ENCODE results near the gene FUT9.

Gene FUT9

DNA sequence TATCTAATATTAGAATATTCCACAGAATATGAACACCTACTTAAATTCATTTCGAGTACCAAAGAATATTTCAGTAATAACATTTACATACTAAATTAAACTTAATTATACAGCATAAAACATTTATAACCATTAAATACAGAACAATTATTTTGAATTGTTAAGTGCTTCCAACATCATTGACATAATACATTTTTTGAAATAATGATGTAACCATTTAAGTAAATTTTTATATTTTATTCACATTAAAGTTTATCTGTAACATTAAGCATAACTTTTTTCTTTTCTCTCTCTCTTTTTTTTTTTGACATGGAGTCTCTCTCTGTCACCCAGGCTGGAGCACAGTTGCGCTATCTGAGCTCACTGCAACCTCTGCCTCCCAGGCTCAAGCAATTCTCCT lies 44.5 kb downstream of the FUT9 start:
- Histone ChIP-seq H3K79me2 (no peaks in the 10 kb centered on the region), H3K9ac (no peak overlapping the region), H3K4me3 (ENCODE audit: low read depth, low read length) (no peak overlapping the region), H3K36me3 (ENCODE audit: control insufficient read depth, insufficient read depth, low read length) (no peaks in the 10 kb centered on the region), H3K27ac (no peak overlapping the region), H2AFZ (no peak overlapping the region), H3K9me3 (ENCODE audit: control insufficient read depth, low read length) (no peaks in the 10 kb centered on the region), H3K4me2 (ENCODE audit: low read length) (no peak overlapping the region), H3K27me3 (ENCODE audit: control insufficient read depth, insufficient read depth, low read length) (no peaks in the 10 kb centered on the region), H3K4me1 (no peaks in the 10 kb centered on the region)
- TF ChIP-seq CTCF (IDR thresholded peaks at IDR 0.05) = no peak

DNA sequence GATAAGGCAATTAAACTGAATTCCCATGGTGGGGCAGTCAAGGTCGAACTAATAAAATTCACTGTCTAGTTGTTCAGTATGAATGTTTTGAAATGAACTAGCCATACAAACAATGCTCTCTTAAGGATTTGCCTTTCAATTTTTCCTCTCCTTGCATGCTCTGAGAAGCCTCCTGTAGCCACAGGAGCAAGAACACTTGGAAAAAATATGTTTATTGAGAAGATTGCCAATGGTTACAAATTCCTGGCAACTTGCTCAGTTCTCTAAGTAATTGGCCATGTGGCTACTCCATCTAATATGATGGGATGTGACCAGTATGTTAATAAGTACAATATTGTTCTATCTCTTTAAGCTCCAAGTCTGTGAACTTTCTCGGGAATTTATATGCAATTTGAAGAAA lies 49.4 kb downstream of the FUT9 start:
- H3K36me3 ChIP-seq (ENCODE audit: control insufficient read depth, insufficient read depth, low read length) = no peaks in the 10 kb centered on the region
- H3K79me2 ChIP-seq = no peaks in the 10 kb centered on the region
- no peak overlapping the region for H3K4me2 ChIP-seq (ENCODE audit: low read length)
- no peaks in the 10 kb centered on the region for H3K4me1 ChIP-seq
- no peak overlapping the region for H2AFZ ChIP-seq
- no peak overlapping the region for H3K9ac ChIP-seq
- H3K9me3 ChIP-seq (ENCODE audit: control insufficient read depth, low read length) = no peaks in the 10 kb centered on the region
- no peaks in the 10 kb centered on the region for H3K27me3 ChIP-seq (ENCODE audit: control insufficient read depth, insufficient read depth, low read length)
- no peak overlapping the region for H3K27ac ChIP-seq
- no peak overlapping the region for H3K4me3 ChIP-seq (ENCODE audit: low read depth, low read length)
- no peak for TF ChIP-seq CTCF (IDR thresholded peaks at IDR 0.05)

- no peaks in the 10 kb centered on the region for H3K79me2 ChIP-seq
- no peaks in the 10 kb centered on the region for H3K4me1 ChIP-seq
- TF ChIP-seq CTCF (IDR thresholded peaks at IDR 0.05) = no peak
- no peak overlapping the region for H3K4me3 ChIP-seq (ENCODE audit: low read depth, low read length)
- H3K36me3 ChIP-seq (ENCODE audit: control insufficient read depth, insufficient read depth, low read length) = no peaks in the 10 kb centered on the region
- no peak overlapping the region for H3K9ac ChIP-seq
- H3K9me3 ChIP-seq (ENCODE audit: control insufficient read depth, low read length) = no peaks in the 10 kb centered on the region
- no peaks in the 10 kb centered on the region for H3K27me3 ChIP-seq (ENCODE audit: control insufficient read depth, insufficient read depth, low read length)
- no peak overlapping the region for H3K4me2 ChIP-seq (ENCODE audit: low read length)
- H3K27ac ChIP-seq = no peak overlapping the region
- no peak overlapping the region for H2AFZ ChIP-seq
These were observed 50.6 kb downstream of the FUT9 start for GRCh38 chr6:96066376-96066775.

- Histone ChIP-seq H3K27me3 (ENCODE audit: control insufficient read depth, insufficient read depth, low read length) (no peaks in the 10 kb centered on the region), H3K79me2 (no peaks in the 10 kb centered on the region), H3K27ac (no peak overlapping the region), H2AFZ (no peak overlapping the region), H3K36me3 (ENCODE audit: control insufficient read depth, insufficient read depth, low read length) (no peaks in the 10 kb centered on the region), H3K4me2 (ENCODE audit: low read length) (no peak overlapping the region), H3K4me1 (no peaks in the 10 kb centered on the region), H3K9ac (no peak overlapping the region), H3K4me3 (ENCODE audit: low read depth, low read length) (no peak overlapping the region), H3K9me3 (ENCODE audit: control insufficient read depth, low read length) (no peaks in the 10 kb centered on the region)
- no peak for TF ChIP-seq CTCF (IDR thresholded peaks at IDR 0.05)
These were observed 57.8 kb downstream of the FUT9 start for GRCh38 chr6:96073555-96073954.

- H3K27ac ChIP-seq = no peak overlapping the region
- no peaks in the 10 kb centered on the region for H3K79me2 ChIP-seq
- H3K36me3 ChIP-seq (ENCODE audit: control insufficient read depth, insufficient read depth, low read length) = no peaks in the 10 kb centered on the region
- H3K27me3 ChIP-seq (ENCODE audit: control insufficient read depth, insufficient read depth, low read length) = no peaks in the 10 kb centered on the region
- no peak overlapping the region for H3K9ac ChIP-seq
- no peak for TF ChIP-seq CTCF (IDR thresholded peaks at IDR 0.05)
- H3K4me1 ChIP-seq = no peaks in the 10 kb centered on the region
- H3K4me3 ChIP-seq (ENCODE audit: low read depth, low read length) = peak overlapping the region; percentile 20
- no peaks in the 10 kb centered on the region for H3K9me3 ChIP-seq (ENCODE audit: control insufficient read depth, low read length)
- no peak overlapping the region for H3K4me2 ChIP-seq (ENCODE audit: low read length)
- no peak overlapping the region for H2AFZ ChIP-seq
These were observed 58.2 kb downstream of the FUT9 start for GRCh38 chr6:96074006-96074405.
